Measurements from ENCODE around the gene ADH5.
A peak's percentile ranks its signal among the peaks of the same experiment; 100 is the strongest.
"Not testable (repeated sequence)": the region's sequence is repeated elsewhere in the genome, so short reads cannot be mapped to it uniquely, and the experiment has no call there.

ADH5 gene

GRCh38 chr4:99102634-99103033, 14.0 kb upstream of the ADH5 start:
- TF ChIP-seq, protein P1, sequence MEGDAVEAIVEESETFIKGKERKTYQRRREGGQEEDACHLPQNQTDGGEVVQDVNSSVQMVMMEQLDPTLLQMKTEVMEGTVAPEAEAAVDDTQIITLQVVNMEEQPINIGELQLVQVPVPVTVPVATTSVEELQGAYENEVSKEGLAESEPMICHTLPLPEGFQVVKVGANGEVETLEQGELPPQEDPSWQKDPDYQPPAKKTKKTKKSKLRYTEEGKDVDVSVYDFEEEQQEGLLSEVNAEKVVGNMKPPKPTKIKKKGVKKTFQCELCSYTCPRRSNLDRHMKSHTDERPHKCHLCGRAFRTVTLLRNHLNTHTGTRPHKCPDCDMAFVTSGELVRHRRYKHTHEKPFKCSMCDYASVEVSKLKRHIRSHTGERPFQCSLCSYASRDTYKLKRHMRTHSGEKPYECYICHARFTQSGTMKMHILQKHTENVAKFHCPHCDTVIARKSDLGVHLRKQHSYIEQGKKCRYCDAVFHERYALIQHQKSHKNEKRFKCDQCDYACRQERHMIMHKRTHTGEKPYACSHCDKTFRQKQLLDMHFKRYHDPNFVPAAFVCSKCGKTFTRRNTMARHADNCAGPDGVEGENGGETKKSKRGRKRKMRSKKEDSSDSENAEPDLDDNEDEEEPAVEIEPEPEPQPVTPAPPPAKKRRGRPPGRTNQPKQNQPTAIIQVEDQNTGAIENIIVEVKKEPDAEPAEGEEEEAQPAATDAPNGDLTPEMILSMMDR (IDR thresholded peaks at IDR 0.05; ENCODE audit: low read depth, low read length, missing control alignments), result no peak
- in situ Hi-C loops (cut with HindIII; ENCODE audit: low sequenced_read_pairs), result no loop called here
- H3K4me3 ChIP-seq (ENCODE audit: low read depth, low read length), result no peak overlapping the region
- no peak for DNase-seq (ENCODE audit: low read depth)

DNA sequence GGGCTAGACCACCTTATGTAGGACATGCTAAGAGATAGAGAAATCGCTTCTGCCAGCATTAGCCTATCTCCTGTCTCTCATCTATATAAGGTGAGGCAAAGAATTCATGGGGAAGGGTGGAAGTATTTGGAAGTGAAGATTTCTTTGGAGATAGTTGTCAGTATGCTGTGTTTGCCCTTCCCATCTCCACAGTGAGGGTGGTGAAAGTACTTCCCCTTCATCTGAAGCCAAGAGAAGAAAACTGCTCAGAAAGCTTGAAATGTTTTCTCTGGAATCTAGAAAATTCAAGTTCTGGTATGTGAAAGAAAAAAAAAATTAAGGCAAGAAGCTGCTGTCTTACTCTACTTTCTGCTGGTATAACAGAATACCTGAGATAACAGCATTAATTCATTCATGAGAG, 12.3 kb upstream of the ADH5 start:
- no peak for DNase-seq (ENCODE audit: low read depth)
- in situ Hi-C loops (cut with HindIII; ENCODE audit: low sequenced_read_pairs), result no loop called here
- no peak overlapping the region for H3K4me3 ChIP-seq (ENCODE audit: low read depth, low read length)
- TF ChIP-seq, protein P1 (IDR thresholded peaks at IDR 0.05; ENCODE audit: low read depth, low read length, missing control alignments), result no peak

DNA sequence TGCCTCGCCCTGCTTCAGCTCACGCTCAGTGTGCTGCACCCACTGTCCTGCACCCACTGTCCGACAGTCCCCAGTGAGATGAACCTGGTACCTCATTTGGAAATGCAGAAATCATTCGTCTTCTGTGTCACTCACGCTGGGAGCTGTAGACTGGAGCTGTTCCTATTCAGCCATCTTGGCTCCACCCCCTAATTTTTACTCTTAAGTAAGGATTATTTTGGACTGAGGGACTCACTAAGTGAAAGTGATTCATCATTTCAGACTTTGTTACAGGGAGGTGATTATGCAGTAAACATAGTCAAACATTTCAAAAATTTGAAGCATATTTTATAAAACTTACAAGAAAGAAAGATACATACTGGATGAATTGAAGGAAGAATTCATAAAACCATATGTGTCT, 11.2 kb upstream of the ADH5 start:
- H3K4me3 ChIP-seq (ENCODE audit: low read depth, low read length); DNase-seq (ENCODE audit: low read depth): not testable (repeated sequence)

GRCh38 chr4:99099311-99099710, 10.7 kb upstream of the ADH5 start:
- in situ Hi-C loops (cut with HindIII; ENCODE audit: low sequenced_read_pairs), result no loop called here
- TF ChIP-seq, protein P1 (IDR thresholded peaks at IDR 0.05; ENCODE audit: low read depth, low read length, missing control alignments), result no peak
- DNase-seq (ENCODE audit: low read depth), result no peak
- H3K4me3 ChIP-seq (ENCODE audit: low read depth, low read length), result no peak overlapping the region

More for the DNA sequence above, 11.2 kb upstream of the ADH5 start:
- in situ Hi-C loops (cut with HindIII; ENCODE audit: low sequenced_read_pairs), result not testable (repeated sequence)

DNA sequence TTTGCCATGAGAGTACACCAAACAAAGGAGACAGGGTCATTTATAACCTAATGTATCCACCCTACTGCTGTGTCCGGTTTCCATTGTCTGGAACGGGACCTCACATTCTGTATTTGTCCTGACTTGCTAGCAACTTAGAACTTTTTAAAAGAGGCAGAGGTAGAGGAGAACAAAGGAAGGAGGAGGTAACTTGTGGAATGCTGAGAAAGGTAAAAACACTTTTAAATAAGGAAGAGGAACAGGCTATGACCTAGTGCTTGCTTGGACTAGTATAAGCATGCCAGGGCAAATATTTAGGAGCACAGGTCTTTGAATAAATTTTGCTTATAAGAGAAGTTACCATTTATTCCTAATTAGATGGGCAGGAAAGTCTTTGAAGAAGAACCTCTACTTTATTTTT, 3.3 kb upstream of the ADH5 start:
- in situ Hi-C loops (cut with HindIII; ENCODE audit: low sequenced_read_pairs); H3K4me3 ChIP-seq (ENCODE audit: low read depth, low read length); DNase-seq (ENCODE audit: low read depth): not testable (repeated sequence)

GRCh38 chr4:99091216-99091575, 2.6 kb upstream of the ADH5 start:
- in situ Hi-C loops (cut with HindIII; ENCODE audit: low sequenced_read_pairs), result no loop called here
- DNase-seq (ENCODE audit: low read depth), result no peak
- peak overlapping the region; percentile 8 for H3K4me3 ChIP-seq (ENCODE audit: low read depth, low read length)
- TF ChIP-seq, protein P1 (IDR thresholded peaks at IDR 0.05; ENCODE audit: low read depth, low read length, missing control alignments), result no peak

GRCh38 chr4:99090481-99091215, 2.1 kb upstream of the ADH5 start:
- in situ Hi-C loops (cut with HindIII; ENCODE audit: low sequenced_read_pairs), result no loop called here
- no peak for DNase-seq (ENCODE audit: low read depth)
- H3K4me3 ChIP-seq (ENCODE audit: low read depth, low read length), result peak overlapping the region; percentile 8
- TF ChIP-seq, protein P1 (IDR thresholded peaks at IDR 0.05; ENCODE audit: low read depth, low read length, missing control alignments), result no peak
